HepG2 (cell line): ENCODE data around the gene VSIG10L2. TPM values are rescaled to one million over a fixed set of nuclear protein-coding genes. Genes with fewer than 3 reads are reported as not detected.
A peak's percentile ranks its signal among the peaks of the same experiment; 100 is the strongest.

Experiments
- BCLAF1 ChIP-seq: fragments of 450-650 bp; IDR thresholded peaks from 2 replicates; pipeline ENCODE4 v1.6.1; 2017; ENCODE audit warnings: mild to moderate bottlenecking
- KLF15 ChIP-seq: sonication (generic); formaldehyde crosslinking; IDR thresholded peaks from 2 replicates; pipeline ENCODE4 v1.8.1; 2023; ENCODE audit warnings: borderline replicate concordance, mild to moderate bottlenecking, inconsistent platforms, missing genetic modification reagents, mixed read lengths
- LRRFIP1 ChIP-seq: sonication (generic); formaldehyde crosslinking; conservative IDR thresholded peaks from 2 replicates; pipeline ENCODE4 v1.4.0; 2020; ENCODE audit warnings: missing genetic modification reagents
- MLXIP ChIP-seq: sonication (generic); formaldehyde crosslinking; IDR thresholded peaks from 2 replicates; pipeline ENCODE4 v1.9.0; 2021; ENCODE audit warnings: missing genetic modification reagents, borderline replicate concordance
- PTBP1 ChIP-seq: fragments of 200-400 bp; formaldehyde crosslinking; IDR thresholded peaks from 2 replicates; pipeline ENCODE4 v1.6.1; 2018; ENCODE audit warnings: low read length, low read depth; ENCODE audit not compliant: poor library complexity, severe bottlenecking
- THAP7 ChIP-seq: sonication (generic); formaldehyde crosslinking; IDR thresholded peaks from 2 replicates; pipeline ENCODE4 v1.8.1; 2023; ENCODE audit warnings: mild to moderate bottlenecking, missing genetic modification reagents
- YEATS2 ChIP-seq: sonication (generic); formaldehyde crosslinking; IDR thresholded peaks from 2 replicates; pipeline ENCODE4 v1.4.0; 2020; ENCODE audit warnings: missing genetic modification reagents, borderline replicate concordance
- ZNF142 ChIP-seq: sonication (generic); formaldehyde crosslinking; IDR thresholded peaks from 2 replicates; pipeline ENCODE4 v1.4.0; 2020; ENCODE audit warnings: missing genetic modification reagents
- ZNF501 ChIP-seq: sonication (generic); formaldehyde crosslinking; IDR thresholded peaks from 2 replicates; pipeline ENCODE4 v1.5.1; 2020; ENCODE audit warnings: mild to moderate bottlenecking, moderate library complexity, missing genetic modification reagents
- ZNF670 ChIP-seq: sonication (generic); formaldehyde crosslinking; IDR thresholded peaks from 2 replicates; pipeline ENCODE4 v1.8.0; 2022; ENCODE audit warnings: mild to moderate bottlenecking, missing genetic modification reagents, borderline replicate concordance
- polyA plus RNA-seq, 8 experiments: library from polyadenylated mRNA; depleted of rRNA in 3 of 8; stranded (reverse) in 7 of 8; unstranded in 1 of 8; fragments of >200 nt; fragmentation: Illumina TruSeq in 4 of 8; extraction: Trizol in 4 of 8; gene quantifications; 2 replicates each; pipeline versions ENCODE4 v1.2.1 to v1.2.3, GENCODE V29; 2011 to 2016; ENCODE audit warnings: low read depth in 4 of 8, missing spikeins in 1 of 8, mixed read lengths in 1 of 8; ENCODE audit not compliant: insufficient read depth in 1 of 8
- total RNA-seq, 5 experiments: library from RNA; depleted of rRNA; stranded (reverse); fragments of >200 nt; fragmentation: Illumina TruSeq; extraction: Trizol; gene quantifications; 2 replicates each; pipeline ENCODE4 v1.2.3, GENCODE V29; 2016; ENCODE audit warnings: low read depth in 1 of 5

The VSIG10L2 gene
- total and polyA plus RNA-seq, 2 of the 13 experiments (the other 11 are each of a cell fraction or from before 2014, with no cell fraction given) = 0.21 TPM; not detected in 1

GRCh38 chr11:125902927-125903710 is 42.7 kb upstream of the VSIG10L2 start, which contains the start of gene PUS3 (continued):
- TF ChIP-seq ZNF142 (peak; percentile 97), ZNF501 (peak; percentile 92), BCLAF1 (no peak), ZNF670 (CRISPR knock-in tag) (no peak), YEATS2 (peak; percentile 82; the same call in 1 of the 2 replicates), LRRFIP1 (no peak), THAP7 (CRISPR knock-in tag) (no peak), MLXIP (CRISPR knock-in tag) (no peak), PTBP1 (no peak), KLF15 (CRISPR knock-in tag) (no peak)
